Upper lobe of left lung (tissue), 6 donors: ENCODE measurements around the gene CD84. TPM values are rescaled to one million over a fixed set of nuclear protein-coding genes. Genes with fewer than 3 reads are reported as not detected.
"Not testable (repeated sequence)": the region's sequence is repeated elsewhere in the genome, so short reads cannot be mapped to it uniquely, and the experiment has no call there.

Source experiments
- ATAC-seq, 2 donors: fragments of 200-7000 bp; cut with Tn5 transposase; one replicate each; pipeline ENCODE4 v1.9.1; 2022; ENCODE audit warnings: mild to moderate bottlenecking in 2 of 2, moderate library complexity in 2 of 2; ENCODE audit not compliant: low FRiP score in 2 of 2
- DNase-seq, 2 donors: peaks; one replicate each; pipeline ENCODE4 v3.0.0-alpha.2; 2019 to 2020
- H3K27ac ChIP-seq, 4 donors: fragments of 200-600 bp; sonication (generic); one replicate each; pipeline ENCODE4 v1.5.1; 2016 to 2019
- H3K27me3 ChIP-seq, 4 donors: fragments of 200-600 bp; sonication (generic); one replicate each; pipeline ENCODE4 v1.5.1; 2017 to 2019
- H3K36me3 ChIP-seq, 4 donors: fragments of 200-600 bp; sonication (generic); one replicate each; pipeline ENCODE4 v1.5.1; 2016 to 2019
- H3K4me1 ChIP-seq, 4 donors: fragments of 200-600 bp; sonication (generic); one replicate each; pipeline ENCODE4 v1.5.1; 2018 to 2019
- H3K4me3 ChIP-seq, 4 donors: fragments of 200-600 bp; sonication (generic); one replicate each; pipeline ENCODE4 v1.5.1; 2017 to 2019; ENCODE audit warnings: mild to moderate bottlenecking in 2 of 4, moderate library complexity in 1 of 4
- H3K9me3 ChIP-seq, 4 donors: fragments of 200-600 bp; sonication (generic); one replicate each; pipeline ENCODE4 v1.5.1; 2018 to 2019
- CTCF ChIP-seq, 6 experiments: fragments of 450-650 bp in 4 of 6; fragments of 200-600 bp in 2 of 6; sonication (generic) in 2 of 6; IDR thresholded peaks; one replicate each; pipeline ENCODE4 v1.5.1; 2016 to 2019; ENCODE audit warnings: antibody characterized with exemption in 6 of 6
- EP300 ChIP-seq, 4 donors: sonication (generic); formaldehyde crosslinking; IDR thresholded peaks; one replicate each; pipeline ENCODE4 v1.5.1; 2017; ENCODE audit warnings: antibody characterized with exemption in 4 of 4, control low read depth in 2 of 4
- POLR2A ChIP-seq, 4 donors: fragments of 450-650 bp; IDR thresholded peaks; one replicate each; pipeline ENCODE4 v1.5.1; 2016 to 2017; ENCODE audit warnings: antibody characterized with exemption in 4 of 4, mild to moderate bottlenecking in 2 of 4
- POLR2AphosphoS5 ChIP-seq, 2 donors: sonication (generic); formaldehyde crosslinking; IDR thresholded peaks; one replicate each; pipeline ENCODE4 v1.5.1; 2017; ENCODE audit warnings: antibody characterized with exemption in 2 of 2
- WGBS, 2 donors: methylation state at CpG; one replicate each; pipeline ENCODE4 v1.1.5; 2017 to 2018; 5-methylcytosine and 5-hydroxymethylcytosine counted together
- total RNA-seq, 6 donors: library from RNA; depleted of rRNA in 4 of 6; stranded (reverse); fragments of >200 nt in 4 of 6; gene quantifications; one replicate each; pipeline versions ENCODE4 v1.1.0 to v1.2.1, GENCODE V29; 2016 to 2021
- donor health status: DM: no; HTN: no; CAD: no; lungs with moderate emphysema.
- donor health status: DM: no; HTN: yes; CAD: no; lungs with severe emphysema.

CD84 gene
- total RNA-seq, 6 donors from 2014 or later = 8.9 to 26.4 (median 17.4) TPM

- Histone ChIP-seq H3K36me3 (no peaks in the 10 kb centered on the region), H3K4me3 (no peak overlapping the region), H3K27ac (peak overlapping the region; percentile 10 to 58 (median 53)), H3K9me3 (peaks cover 6 to 8% (median 7%) of the 10 kb centered on the region in 4 donors), H3K27me3 (no peaks in the 10 kb centered on the region), H3K4me1 (peaks cover 4 to 17% (median 12%) of the 10 kb centered on the region in 4 donors)
- 74 to 79% methylated on average over 6 of the region's 6 CpGs for WGBS, 2 donors
- ATAC-seq (no peak), DNase-seq (no peak)
- TF ChIP-seq POLR2AphosphoS5 (IDR thresholded peaks at IDR 0.05) (no peak), CTCF (IDR thresholded peaks at IDR 0.05) (no peak), EP300 (IDR thresholded peaks at IDR 0.05) (no peak), POLR2A (IDR thresholded peaks at IDR 0.05) (no peak)
Observed at GRCh38 chr1:160539684-160539989, 39.7 kb downstream of the CD84 start.

GRCh38 chr1:160538985-160539651 lies 40.2 kb downstream of the CD84 start:
- DNase-seq = no peak
- ATAC-seq = no peak
- TF ChIP-seq POLR2A (IDR thresholded peaks at IDR 0.05) (no peak), EP300 (IDR thresholded peaks at IDR 0.05) (no peak), CTCF (IDR thresholded peaks at IDR 0.05) (no peak), POLR2AphosphoS5 (IDR thresholded peaks at IDR 0.05) (no peak)
- Histone ChIP-seq H3K4me1 (peaks cover 4 to 17% (median 12%) of the 10 kb centered on the region in 4 donors), H3K27ac (peak overlapping the region in 1 of 4 donors; percentile 58), H3K36me3 (no peaks in the 10 kb centered on the region), H3K9me3 (peaks cover 6 to 14% (median 11%) of the 10 kb centered on the region in 4 donors), H3K27me3 (no peaks in the 10 kb centered on the region), H3K4me3 (no peak overlapping the region)
- 70 to 80% methylated on average over 5 of the region's 5 CpGs for WGBS, 2 donors

- Histone ChIP-seq H3K4me1 (peaks cover 4 to 17% (median 12%) of the 10 kb centered on the region in 4 donors), H3K9me3 (peaks cover 6 to 17% (median 11%) of the 10 kb centered on the region in 4 donors), H3K36me3 (no peaks in the 10 kb centered on the region), H3K4me3 (no peak overlapping the region), H3K27ac (no peak overlapping the region), H3K27me3 (no peaks in the 10 kb centered on the region)
- WGBS, 2 donors = 90 to 95% methylated on average over 8 of the region's 8 CpGs
- no peak for DNase-seq
- TF ChIP-seq CTCF (IDR thresholded peaks at IDR 0.05) = no peak
- no peak for TF ChIP-seq POLR2A (IDR thresholded peaks at IDR 0.05)
- ATAC-seq = no peak
Observed at GRCh38 chr1:160537714-160538665, 41.3 kb downstream of the CD84 start.

- DNase-seq (no peak), ATAC-seq (no peak)
- Histone ChIP-seq H3K9me3 (peaks cover 6 to 17% (median 11%) of the 10 kb centered on the region in 4 donors), H3K4me1 (peaks cover 3 to 9% (median 4%) of the 10 kb centered on the region in 4 donors), H3K27me3 (no peaks in the 10 kb centered on the region), H3K27ac (no peak overlapping the region), H3K4me3 (no peak overlapping the region), H3K36me3 (no peaks in the 10 kb centered on the region)
- TF ChIP-seq POLR2A (IDR thresholded peaks at IDR 0.05) (no peak), POLR2AphosphoS5 (IDR thresholded peaks at IDR 0.05) (no peak), CTCF (IDR thresholded peaks at IDR 0.05) (no peak), EP300 (IDR thresholded peaks at IDR 0.05) (no peak)
- WGBS, 2 donors = 72 to 84% methylated on average over 3 of the region's 3 CpGs
Observed at GRCh38 chr1:160534823-160535605, 44.3 kb downstream of the CD84 start.

GRCh38 chr1:160532557-160532813 lies 46.8 kb downstream of the CD84 start:
- H3K4me3 ChIP-seq, H3K36me3 ChIP-seq, H3K27ac ChIP-seq, H3K4me1 ChIP-seq, ATAC-seq, DNase-seq, H3K27me3 ChIP-seq: not testable (repeated sequence)
- WGBS, 2 donors = 82 to 90% methylated on average over 3 to 4 of the region's 5 CpGs
- peaks cover 6 to 17% (median 11%) of the 10 kb centered on the region in 4 donors for H3K9me3 ChIP-seq

- H3K36me3 ChIP-seq, ATAC-seq, H3K4me3 ChIP-seq, H3K4me1 ChIP-seq, H3K27me3 ChIP-seq, H3K27ac ChIP-seq: not testable (repeated sequence)
- DNase-seq = peak in 1 of 2 donors; percentile 54
- WGBS, 2 donors = 85 to 87% methylated on average over 16 to 20 of the region's 29 CpGs
- peaks cover 6 to 17% (median 11%) of the 10 kb centered on the region in 4 donors for H3K9me3 ChIP-seq
Observed at GRCh38 chr1:160531809-160532556, 47.3 kb downstream of the CD84 start.

GRCh38 chr1:160529401-160529952 lies 49.8 kb downstream of the CD84 start:
- not testable (repeated sequence) for H3K4me3 ChIP-seq, H3K27ac ChIP-seq, H3K27me3 ChIP-seq, H3K9me3 ChIP-seq, DNase-seq, H3K36me3 ChIP-seq, ATAC-seq, H3K4me1 ChIP-seq
- 60 to 76% methylated on average over 4 to 7 of the region's 7 CpGs for WGBS, 2 donors
